K562 (cell line): ENCODE results near the gene NDOR1. TPM values are rescaled to one million over a fixed set of nuclear protein-coding genes. Genes with fewer than 3 reads are reported as not detected.

Source experiments
- ATF1 ChIP-seq, 2 experiments: fragments of 450-650 bp in 1 of 2; IDR thresholded peaks; 2 replicates each; pipeline ENCODE4 v1.6.1; 2016; ENCODE audit warnings: missing compliant biosample characterization in 1 of 2, missing genetic modification characterization in 1 of 2
- ATF4 ChIP-seq: fragments of 450-650 bp; formaldehyde crosslinking; IDR thresholded peaks from 2 replicates; pipeline ENCODE4 v1.4.0; 2022; ENCODE audit warnings: mild to moderate bottlenecking, moderate library complexity
- CEBPZ ChIP-seq: fragments of 150-350 bp; IDR thresholded peaks from 2 replicates; pipeline ENCODE4 v1.6.1; 2014; ENCODE audit warnings: low read depth, mild to moderate bottlenecking, low read length, borderline replicate concordance
- HDAC8 ChIP-seq: fragments of 450-650 bp; IDR thresholded peaks from 2 replicates; pipeline ENCODE4 v1.6.1; 2016; ENCODE audit warnings: mild to moderate bottlenecking, missing genetic modification characterization, moderate library complexity, missing compliant biosample characterization
- HNRNPL ChIP-seq: fragments of 200-400 bp; formaldehyde crosslinking; IDR thresholded peaks from 2 replicates; pipeline ENCODE4 v1.6.1; 2017; ENCODE audit warnings: low read depth, mild to moderate bottlenecking, low read length
- PML ChIP-seq: IDR thresholded peaks from 2 replicates; pipeline ENCODE4 v1.6.1; 2012; ENCODE audit warnings: low read length, inconsistent platforms
- POU5F1 ChIP-seq: fragments of 150-350 bp; IDR thresholded peaks from 2 replicates; pipeline ENCODE4 v1.6.1; 2014; ENCODE audit warnings: borderline replicate concordance, low read length, low read depth, mild to moderate bottlenecking; ENCODE audit not compliant: partially characterized antibody
- PRMT5 ChIP-seq: sonication (generic); formaldehyde crosslinking; IDR thresholded peaks from 2 replicates; pipeline ENCODE4 v1.5.0; 2020; ENCODE audit warnings: missing genetic modification reagents
- STAT5B ChIP-seq: fragments of 250-450 bp; sonication (Bioruptor Pico); IDR thresholded peaks from 2 replicates; pipeline ENCODE4 v1.8.0; 2021; ENCODE audit warnings: mild to moderate bottlenecking, inconsistent platforms
- TFAM ChIP-seq: fragments of 250-450 bp; sonication (Bioruptor Pico); conservative IDR thresholded peaks from 2 replicates; pipeline ENCODE4 v1.5.0; 2021; ENCODE audit warnings: mild to moderate bottlenecking, moderate library complexity
- TGIF2 ChIP-seq: sonication (generic); formaldehyde crosslinking; IDR thresholded peaks from 2 replicates; pipeline ENCODE4 v1.8.1; 2022; ENCODE audit warnings: mild to moderate bottlenecking, missing genetic modification reagents, moderate library complexity
- TSC22D4 ChIP-seq: fragments of 450-650 bp; IDR thresholded peaks from 2 replicates; pipeline ENCODE4 v1.6.1; 2016; ENCODE audit warnings: missing genetic modification characterization, missing biosample characterization, control low read depth
- ZBTB11 ChIP-seq, 3 experiments: fragments of 200-800 bp in 1 of 3; fragments of 250-450 bp in 1 of 3; fragments of 450-650 bp in 1 of 3; sonication (Bioruptor Pico) in 1 of 3; sonication (Bioruptor generic) in 1 of 3; formaldehyde crosslinking in 1 of 3; IDR thresholded peaks; 2 replicates each; pipeline versions ENCODE4 v1.6.1 to v1.8.0; 2016 to 2022; ENCODE audit warnings: mild to moderate bottlenecking in 2 of 3, missing genetic modification characterization in 2 of 3, missing compliant biosample characterization in 1 of 3, moderate library complexity in 1 of 3
- ZNF347 ChIP-seq: fragments of 450-650 bp; formaldehyde crosslinking; IDR thresholded peaks from 2 replicates; pipeline ENCODE4 v1.4.0; 2020; ENCODE audit warnings: low read depth, mild to moderate bottlenecking, moderate library complexity
- ZNF408 ChIP-seq: fragments of 250-450 bp; sonication (Bioruptor Pico); IDR thresholded peaks from 2 replicates; pipeline ENCODE4 v1.4.0; 2020; ENCODE audit warnings: low read depth, mild to moderate bottlenecking, moderate library complexity
- polyA plus RNA-seq, 8 experiments: library from polyadenylated mRNA; depleted of rRNA in 4 of 8; stranded (reverse) in 5 of 8; unstranded in 3 of 8; fragments of >200 nt; fragmentation: Nextera tagmentation in 2 of 8; fragmentation: Illumina TruSeq in 1 of 8; extraction: Ambion mirVana in 2 of 8; extraction: Trizol in 1 of 8; gene quantifications; 2 replicates each; pipeline versions ENCODE4 v1.2.1 to v1.2.3, GENCODE V29; 2011 to 2014; ENCODE audit warnings: inconsistent platforms in 1 of 8, missing spikeins in 1 of 8
- total RNA-seq, 7 experiments: library from RNA; depleted of rRNA in 6 of 7; stranded (reverse); fragments of >200 nt in 6 of 7; fragmentation: Illumina TruSeq in 2 of 7; extraction: Trizol in 2 of 7; gene quantifications; 2 replicates each; pipeline versions ENCODE4 v1.2.1 to v1.2.3, GENCODE V29; 2011 to 2021; ENCODE audit warnings: low replicate concordance in 1 of 7
- TF ChIP-seq, protein P1 (sequence below): sonication (generic); formaldehyde crosslinking; IDR thresholded peaks from 2 replicates; pipeline ENCODE4 v1.8.1; 2022; ENCODE audit warnings: missing genetic modification reagents
- TF ChIP-seq, protein P2 (sequence below): fragments of 250-450 bp; sonication (Bioruptor Pico); IDR thresholded peaks from 2 replicates; pipeline ENCODE4 v1.6.1; 2021; ENCODE audit warnings: mild to moderate bottlenecking

Gene NDOR1
- total and polyA plus RNA-seq, 9 of the 15 experiments (the other 6 are each of a cell fraction or from before 2014, with no cell fraction given): 0.06 to 36.9 (median 6.9) TPM

DNA sequence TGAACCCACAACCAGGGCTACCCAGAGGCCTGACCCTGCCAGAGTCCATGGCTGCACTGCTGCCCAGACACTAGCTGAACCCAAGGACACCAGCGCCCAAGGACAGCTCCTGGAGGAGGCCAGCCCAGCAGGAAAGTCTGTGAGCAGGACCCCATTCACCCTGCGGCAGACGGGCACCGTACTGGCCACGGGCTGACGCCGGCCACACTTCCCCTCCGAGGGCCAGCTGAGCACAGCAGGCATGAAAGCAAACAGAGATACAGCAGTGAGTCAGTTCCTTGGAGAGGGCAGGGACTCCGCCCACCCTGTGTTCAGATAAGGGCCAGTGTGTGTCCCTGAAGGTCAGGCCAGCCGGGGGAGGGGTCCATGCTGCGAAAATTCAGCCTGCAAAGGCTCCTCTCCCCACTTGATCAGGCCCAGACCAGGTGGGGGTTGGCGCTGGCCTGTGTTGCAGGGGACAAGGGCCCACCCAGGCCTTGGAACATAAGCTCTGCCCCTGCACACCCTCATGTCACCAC, 13.3 kb downstream of the NDOR1 start (continued):
- TF ChIP-seq ZNF408 (no peak), ATF4 (CRISPR knock-in tag) (peak; percentile 70), TGIF2 (no peak), STAT5B (CRISPR knock-in tag) (no peak), PRMT5 (CRISPR knock-in tag) (no peak), ZBTB11 (CRISPR knock-in tag; IDR thresholded peaks at IDR 0.05) (no peak; a peak in 1 of 6 replicates), POU5F1 (no peak), PML (no peak), TSC22D4 (no peak), ZNF347 (CRISPR knock-in tag) (no peak), TFAM (CRISPR knock-in tag) (no peak), ATF1 (CRISPR knock-in tag; IDR thresholded peaks at IDR 0.05) (no peak), ATF1 (tag; IDR thresholded peaks at IDR 0.05) (peak; percentile 57), HDAC8 (peak; percentile 58; the same call in 1 of the 2 replicates), HNRNPL (peak; percentile 61; the same call in 1 of the 2 replicates), CEBPZ (no peak)
- TF ChIP-seq, protein P1, sequence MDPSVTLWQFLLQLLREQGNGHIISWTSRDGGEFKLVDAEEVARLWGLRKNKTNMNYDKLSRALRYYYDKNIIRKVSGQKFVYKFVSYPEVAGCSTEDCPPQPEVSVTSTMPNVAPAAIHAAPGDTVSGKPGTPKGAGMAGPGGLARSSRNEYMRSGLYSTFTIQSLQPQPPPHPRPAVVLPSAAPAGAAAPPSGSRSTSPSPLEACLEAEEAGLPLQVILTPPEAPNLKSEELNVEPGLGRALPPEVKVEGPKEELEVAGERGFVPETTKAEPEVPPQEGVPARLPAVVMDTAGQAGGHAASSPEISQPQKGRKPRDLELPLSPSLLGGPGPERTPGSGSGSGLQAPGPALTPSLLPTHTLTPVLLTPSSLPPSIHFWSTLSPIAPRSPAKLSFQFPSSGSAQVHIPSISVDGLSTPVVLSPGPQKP (CRISPR knock-in tag): no peak
- TF ChIP-seq, protein P2, sequence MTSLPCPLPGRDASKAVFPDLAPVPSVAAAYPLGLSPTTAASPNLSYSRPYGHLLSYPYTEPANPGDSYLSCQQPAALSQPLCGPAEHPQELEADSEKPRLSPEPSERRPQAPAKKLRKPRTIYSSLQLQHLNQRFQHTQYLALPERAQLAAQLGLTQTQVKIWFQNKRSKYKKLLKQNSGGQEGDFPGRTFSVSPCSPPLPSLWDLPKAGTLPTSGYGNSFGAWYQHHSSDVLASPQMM (CRISPR knock-in tag): no peak
